Epithelial cell of proximal tubule (primary cell): Measurements from ENCODE around the gene SH3RF3. TPM values are rescaled to one million over a fixed set of nuclear protein-coding genes. Genes with fewer than 3 reads are reported as not detected.

Source experiments
- DNase-seq: peaks from one replicate; pipeline ENCODE4 v3.0.0-alpha.2; 2011; ENCODE audit warnings: low read depth
- H3K4me3 ChIP-seq: 2 replicates; pipeline ENCODE4 v1.5.1; 2011; ENCODE audit warnings: low read depth, mild to moderate bottlenecking, low read length
- CTCF ChIP-seq: conservative IDR thresholded peaks from 2 replicates; pipeline ENCODE4 v1.5.1; 2012; ENCODE audit warnings: low read depth, mild to moderate bottlenecking, low read length
- total RNA-seq: library from RNA; depleted of rRNA; stranded (reverse); fragments of >200 nt; gene quantifications from 2 replicates; pipeline ENCODE4 v1.2.3, GENCODE V29; 2015

The SH3RF3 gene
- total RNA-seq, 1 donor from 2014 or later = 1.7 TPM

- no peak overlapping the region for H3K4me3 ChIP-seq
- DNase-seq = no peak
- no peak for TF ChIP-seq CTCF
These were observed 321.7 kb downstream of the SH3RF3 start for GRCh38 chr2:109450574-109451273.

GRCh38 chr2:109451671-109452070 lies 322.7 kb downstream of the SH3RF3 start:
- TF ChIP-seq CTCF = no peak
- H3K4me3 ChIP-seq = no peak overlapping the region
- no peak for DNase-seq

- no peak for TF ChIP-seq CTCF
- H3K4me3 ChIP-seq = no peak overlapping the region
- DNase-seq = no peak
These were observed 323.6 kb downstream of the SH3RF3 start for GRCh38 chr2:109452318-109453305.

GRCh38 chr2:109453371-109453995 lies 324.5 kb downstream of the SH3RF3 start:
- TF ChIP-seq CTCF = no peak
- H3K4me3 ChIP-seq = no peak overlapping the region
- no peak for DNase-seq

GRCh38 chr2:109454304-109454703 lies 325.3 kb downstream of the SH3RF3 start:
- DNase-seq = no peak
- no peak overlapping the region for H3K4me3 ChIP-seq
- TF ChIP-seq CTCF = no peak

GRCh38 chr2:109454765-109455394 lies 325.9 kb downstream of the SH3RF3 start:
- H3K4me3 ChIP-seq = no peak overlapping the region
- TF ChIP-seq CTCF = no peak
- no peak for DNase-seq
